Forelimb muscle (tissue), 1 donor: Measurements from ENCODE around the gene RAB32. TPM values are rescaled to one million over a fixed set of nuclear protein-coding genes. Genes with fewer than 3 reads are reported as not detected.
"Not testable (repeated sequence)": the region's sequence is repeated elsewhere in the genome, so short reads cannot be mapped to it uniquely, and the experiment has no call there.

Source experiments
- DNase-seq: peaks from one replicate; pipeline ENCODE4 v3.0.0-alpha.2; 2013; ENCODE audit warnings: low read depth
- polyA plus RNA-seq: library from polyadenylated mRNA; unstranded; fragments of 120-200 nt; gene quantifications from one replicate; pipeline ENCODE4 v1.2.1, GENCODE V29; 2013; ENCODE audit not compliant: insufficient read length

The RAB32 gene
- polyA plus RNA-seq: 11.9 TPM

- peak; percentile 54 for DNase-seq
These were observed at the start of gene RAB32 for GRCh38 chr6:146543211-146543939. Gene RAB32 (plus strand): TSS chr6:146543833. CDS start chr6:146543872, 39 bp downstream.

GRCh38 chr6:146498309-146498708 is 45.3 kb upstream of the RAB32 start:
- no peak for DNase-seq

GRCh38 chr6:146503096-146503495 is 40.5 kb upstream of the RAB32 start:
- no peak for DNase-seq

GRCh38 chr6:146515212-146515611 is 28.4 kb upstream of the RAB32 start:
- no peak for DNase-seq

- no peak for DNase-seq
These were observed 17.4 kb upstream of the RAB32 start for GRCh38 chr6:146526192-146526591.

- no peak for DNase-seq
These were observed 10.9 kb upstream of the RAB32 start for GRCh38 chr6:146532702-146533101.

GRCh38 chr6:146542881-146543210 is 787 bp upstream of the RAB32 start:
- DNase-seq: no peak

DNA sequence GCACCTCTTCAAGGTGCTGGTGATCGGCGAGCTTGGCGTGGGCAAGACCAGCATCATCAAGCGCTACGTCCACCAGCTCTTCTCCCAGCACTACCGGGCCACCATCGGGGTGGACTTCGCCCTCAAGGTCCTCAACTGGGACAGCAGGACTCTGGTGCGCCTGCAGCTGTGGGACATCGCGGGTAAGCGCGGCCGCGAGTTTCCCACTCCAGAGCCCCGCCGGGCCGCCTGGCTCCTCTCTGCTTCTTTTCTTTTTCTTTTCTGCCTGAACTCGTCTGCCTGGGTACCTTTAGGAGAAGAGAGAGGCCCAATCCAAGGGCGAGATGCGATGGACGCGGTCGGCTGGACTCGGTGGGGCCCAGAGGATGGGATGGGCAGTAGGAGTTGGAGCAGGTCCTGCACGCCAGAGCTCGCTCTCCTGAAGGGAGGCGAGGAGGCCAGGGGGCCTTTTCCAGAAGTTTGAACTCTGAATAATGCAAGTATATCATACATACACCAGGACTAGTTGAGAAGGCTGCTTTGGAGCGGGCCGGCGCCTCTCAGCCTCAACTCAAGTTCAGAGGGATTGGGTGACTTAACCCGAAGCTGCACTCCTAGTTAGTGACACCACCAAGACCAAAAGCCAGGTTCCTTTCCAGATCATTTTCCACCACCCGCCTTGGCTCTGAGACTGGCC is 445 bp downstream of the RAB32 start:
- no peak for DNase-seq

- DNase-seq: no peak
These were observed 1.1 kb downstream of the RAB32 start for GRCh38 chr6:146544616-146545182.

DNA sequence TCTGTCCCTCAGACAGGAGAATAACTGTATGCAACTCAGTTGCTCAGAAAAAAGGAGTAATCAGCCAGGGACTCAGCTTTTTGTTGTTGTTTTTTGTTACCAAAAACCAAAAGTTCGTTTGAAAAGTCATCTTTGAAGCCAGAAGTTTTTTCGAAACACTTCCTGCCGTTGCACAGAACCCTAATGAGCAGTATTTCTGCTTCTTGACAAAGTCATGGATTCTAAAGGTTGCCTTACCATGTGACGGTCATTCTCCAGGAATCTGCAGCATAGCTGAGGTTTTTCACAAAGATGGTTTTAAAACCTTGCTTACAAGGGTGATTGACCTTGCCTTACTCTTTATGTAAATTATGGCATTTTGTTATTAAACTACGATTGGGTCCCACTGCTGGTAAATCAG is 1.9 kb downstream of the RAB32 start:
- no peak for DNase-seq

DNA sequence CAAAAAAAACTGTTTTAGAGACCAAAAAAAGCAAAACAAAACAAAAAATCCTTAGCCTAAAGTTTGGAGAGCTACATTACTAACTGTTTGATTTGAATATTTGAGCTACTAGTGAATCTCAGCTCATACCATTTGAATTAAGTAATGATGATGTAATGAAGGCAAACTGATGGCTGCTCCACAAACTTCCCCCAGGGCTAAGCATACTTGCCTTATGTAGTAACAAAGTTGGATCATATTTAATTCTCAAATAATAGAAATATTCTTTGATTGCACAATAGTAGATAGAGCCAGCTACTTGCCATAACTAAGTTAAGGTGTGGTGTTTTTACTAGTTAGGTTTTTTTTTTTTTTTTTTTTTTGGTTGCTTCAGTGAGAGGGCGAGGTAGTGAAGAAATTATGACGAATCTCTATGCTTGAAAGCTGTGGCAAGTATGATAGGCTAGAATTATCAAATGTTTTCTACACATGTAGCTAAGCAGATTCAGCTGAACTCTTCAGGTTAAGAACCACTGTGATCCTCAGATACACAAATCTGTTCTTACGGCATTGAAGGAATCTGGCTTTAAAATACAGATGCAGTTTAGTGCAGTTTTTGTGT is 2.9 kb downstream of the RAB32 start:
- DNase-seq: peak; percentile 61

DNA sequence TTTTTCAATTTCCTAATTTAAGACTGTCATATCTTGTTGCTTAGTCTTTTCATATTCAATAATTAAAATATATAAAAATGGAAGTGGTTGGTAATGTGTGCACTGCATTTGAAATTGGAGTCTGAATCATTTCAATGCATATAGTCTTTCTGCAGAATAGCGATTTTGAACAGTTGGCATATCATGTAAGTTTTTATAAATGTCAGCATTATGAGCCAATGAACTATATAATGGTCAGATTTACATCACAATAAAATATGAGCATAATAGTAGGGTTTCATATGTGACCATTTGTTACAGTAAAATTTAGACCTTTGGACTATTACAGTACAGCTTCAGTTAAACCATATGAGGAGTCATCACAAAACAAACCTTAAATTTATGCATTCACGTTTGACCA is 4.3 kb downstream of the RAB32 start:
- DNase-seq: no peak

DNA sequence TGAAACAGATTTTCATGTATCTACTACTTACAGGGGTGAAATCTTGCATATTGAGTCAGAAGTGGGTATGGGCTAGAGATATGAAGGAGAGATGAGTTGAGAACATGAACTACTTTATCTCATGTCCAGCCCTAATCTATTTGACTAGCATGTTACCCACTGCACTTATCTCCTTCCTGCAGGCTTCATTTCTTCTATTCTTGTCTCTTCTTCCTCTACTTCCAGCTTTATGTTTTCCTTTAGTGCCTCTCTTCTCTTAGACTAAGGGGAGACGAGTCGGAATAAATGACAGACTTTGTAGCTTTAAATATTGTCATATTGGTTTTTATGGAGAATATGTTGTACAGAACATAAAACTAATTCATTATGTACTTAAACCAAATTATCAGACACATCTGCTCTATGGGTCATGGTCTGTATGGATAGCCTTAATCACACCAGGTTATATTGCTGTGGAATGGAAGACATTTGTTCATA is 5.3 kb downstream of the RAB32 start:
- DNase-seq: no peak

DNA sequence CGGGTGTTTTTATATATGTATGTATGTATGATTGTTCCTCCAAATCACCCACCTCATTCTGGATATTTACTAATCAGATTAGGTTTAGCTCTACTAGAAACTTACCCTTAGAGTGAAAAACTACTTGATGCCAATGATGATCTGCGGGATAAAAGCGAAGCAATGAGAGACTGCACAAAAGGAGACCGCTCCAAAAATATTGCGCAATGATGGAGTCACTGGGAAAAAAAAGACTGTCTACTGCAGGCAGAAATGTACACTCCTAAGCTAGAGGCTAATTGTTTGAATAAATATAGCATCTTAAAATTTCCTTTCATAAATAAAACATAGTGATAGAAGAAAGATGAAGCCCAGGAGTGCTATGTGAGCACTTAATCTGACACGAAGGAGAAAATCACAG is 7.3 kb downstream of the RAB32 start:
- DNase-seq: no peak

DNA sequence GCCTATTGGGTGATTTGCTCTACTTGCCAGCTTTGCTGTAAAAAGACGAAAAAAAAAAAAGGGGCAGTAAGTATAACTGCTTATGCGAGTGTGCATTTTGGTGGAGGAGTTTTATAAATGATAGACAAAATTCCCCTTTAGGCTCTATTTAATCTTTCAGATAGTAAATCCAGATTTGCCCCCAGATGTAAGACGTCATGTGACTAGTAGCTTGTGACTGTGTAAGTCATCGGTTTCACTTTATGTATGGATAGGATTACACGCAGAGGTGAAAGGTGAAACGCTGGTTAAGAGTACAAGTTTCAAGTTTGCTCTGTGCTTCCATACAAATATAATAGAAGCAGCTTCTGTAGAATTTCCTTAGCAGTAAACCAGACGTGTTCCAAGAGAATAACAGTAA is 7.9 kb downstream of the RAB32 start:
- no peak for DNase-seq

- DNase-seq: no peak
These were observed 9.9 kb downstream of the RAB32 start for GRCh38 chr6:146553377-146554135.

- no peak for DNase-seq
These were observed 17.0 kb downstream of the RAB32 start for GRCh38 chr6:146560607-146561006.

DNA sequence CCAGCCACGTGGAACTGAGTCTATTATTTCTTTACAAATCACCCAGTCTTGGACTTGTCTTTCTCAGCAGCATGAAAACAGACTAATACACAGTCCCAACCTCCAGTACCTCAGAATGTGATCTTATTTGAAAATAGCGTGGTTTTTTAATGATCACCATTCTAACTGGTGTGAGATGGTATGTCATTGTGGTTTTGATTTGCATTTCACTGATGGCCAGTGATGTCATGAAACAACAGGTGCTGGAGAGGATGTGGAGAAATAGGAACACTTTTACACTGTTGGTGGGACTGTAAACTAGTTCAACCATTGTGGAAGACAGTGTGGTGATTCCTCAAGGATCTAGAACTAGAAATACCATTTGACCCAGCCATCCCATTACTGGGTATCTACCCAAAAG is 23.0 kb downstream of the RAB32 start:
- not testable (repeated sequence) for DNase-seq

- DNase-seq: not testable (repeated sequence)
These were observed 25.0 kb downstream of the RAB32 start for GRCh38 chr6:146568619-146569018.

- DNase-seq: no peak
These were observed 30.6 kb downstream of the RAB32 start for GRCh38 chr6:146574211-146574610.

- DNase-seq: no peak
These were observed 34.4 kb downstream of the RAB32 start for GRCh38 chr6:146578054-146578453.

DNA sequence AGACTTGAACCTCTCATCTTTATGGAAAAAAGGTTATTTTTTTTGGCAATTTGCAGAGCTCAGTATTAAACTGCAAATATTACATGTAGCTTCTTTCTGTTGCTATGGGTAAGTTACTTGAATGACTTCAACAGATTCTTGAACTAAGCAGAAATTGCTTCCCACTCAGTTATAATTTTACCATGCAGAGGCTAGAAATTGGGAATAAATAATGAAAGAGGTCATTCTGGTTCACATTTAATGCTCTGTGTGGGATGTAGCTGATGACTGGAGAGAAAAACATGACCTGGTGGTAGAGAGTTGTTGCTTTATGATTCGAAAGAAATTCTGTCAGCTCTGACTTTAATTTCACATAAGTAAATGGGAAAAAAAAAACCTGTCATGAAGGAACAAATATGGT is 38.3 kb downstream of the RAB32 start:
- no peak for DNase-seq
